Gastrocnemius medialis (tissue), 4 donors: ENCODE results near the gene VWA3B.

Experiments used
- CTCF ChIP-seq, 5 experiments: fragments of 450-650 bp in 3 of 5; fragments of 200-600 bp in 2 of 5; sonication (generic) in 2 of 5; IDR thresholded peaks in 4 of 5; conservative IDR thresholded peaks in 1 of 5; 1 replicate in 4 of 5; 2 replicates in 1 of 5; pipeline ENCODE4 v1.5.1; 2016 to 2019; ENCODE audit warnings: antibody characterized with exemption in 5 of 5, mild to moderate bottlenecking in 3 of 5, moderate library complexity in 3 of 5
- POLR2A ChIP-seq, 2 donors: fragments of 450-650 bp; IDR thresholded peaks; one replicate each; pipeline ENCODE4 v1.6.1; 2017; ENCODE audit warnings: antibody characterized with exemption in 2 of 2, mild to moderate bottlenecking in 2 of 2, moderate library complexity in 2 of 2

- TF ChIP-seq CTCF (IDR thresholded peaks at IDR 0.05 in 4 of 5, conservative IDR thresholded peaks at IDR 0.05 in 1 of 5) = no peak
- TF ChIP-seq POLR2A (IDR thresholded peaks at IDR 0.05) = no peak
Measured at GRCh38 chr2:98324181-98324580, 237.2 kb downstream of the VWA3B start.
